22Rv1 (cell line): ENCODE data around the gene TMEM185A.
"Not testable (repeated sequence)": the region's sequence is repeated elsewhere in the genome, so short reads cannot be mapped to it uniquely, and the experiment has no call there.

Experiments used
- CTCF ChIP-seq: fragments of 450-650 bp; IDR thresholded peaks from 2 replicates; pipeline ENCODE4 v1.5.1; 2017; ENCODE audit warnings: mild to moderate bottlenecking
- ZFX ChIP-seq: fragments of 450-650 bp; IDR thresholded peaks from 2 replicates; pipeline ENCODE4 v1.6.1; 2017; ENCODE audit warnings: antibody characterized with exemption, borderline replicate concordance

GRCh38 chrX:149595943-149596342, 35.6 kb downstream of the TMEM185A start:
- TF ChIP-seq CTCF, ZFX: not testable (repeated sequence)
